SK-N-MC (cell line): ENCODE measurements around the gene MAGI2.

Source experiments
- EZH2 ChIP-seq: fragments of 200-600 bp; sonication (generic); IDR thresholded peaks from one replicate; pipeline ENCODE4 v1.6.1; 2017; ENCODE audit warnings: antibody characterized with exemption
- POLR2AphosphoS5 ChIP-seq: IDR thresholded peaks from 2 replicates; pipeline ENCODE4 v1.6.1; 2012; ENCODE audit warnings: mild to moderate bottlenecking, low read depth, low read length, borderline replicate concordance

GRCh38 chr7:78955329-78955728 lies 498.1 kb downstream of the MAGI2 start:
- TF ChIP-seq POLR2AphosphoS5 (no peak), EZH2 (no peak)
